SH-SY5Y (cell line): ENCODE measurements around the gene COL6A1.

ENCODE experiments used
- GATA2 ChIP-seq: IDR thresholded peaks from 2 replicates; pipeline ENCODE4 v1.6.1; 2011; ENCODE audit warnings: mild to moderate bottlenecking, low read depth, low read length
- GATA3 ChIP-seq: IDR thresholded peaks from 2 replicates; pipeline ENCODE4 v1.6.1; 2011; ENCODE audit warnings: low read depth, mild to moderate bottlenecking, low read length, moderate library complexity

GRCh38 chr21:45974073-45975019 is 7.2 kb upstream of the COL6A1 start:
- TF ChIP-seq GATA3 (no peak), GATA2 (no peak)
